GM18951 (cell line): Measurements from ENCODE around the gene GLB1L3.
"Not testable (repeated sequence)": the region's sequence is repeated elsewhere in the genome, so short reads cannot be mapped to it uniquely, and the experiment has no call there.

Experiments
- POLR2A ChIP-seq: IDR thresholded peaks from 4 replicates; pipeline ENCODE4 v1.6.1; 2011; ENCODE audit warnings: mild to moderate bottlenecking; ENCODE audit not compliant: insufficient read length, insufficient read depth; ENCODE audit errors: extremely low read depth
- in situ Hi-C: fragments of 300-500 bp; cut with MboI; formaldehyde crosslinking; loops from one replicate; pipeline ENCODE4 v1.12.0; 2022; ENCODE audit warnings: low sequenced_read_pairs, mixed read lengths, inconsistent platforms; ENCODE audit not compliant: unreplicated experiment

Gene GLB1L3

DNA sequence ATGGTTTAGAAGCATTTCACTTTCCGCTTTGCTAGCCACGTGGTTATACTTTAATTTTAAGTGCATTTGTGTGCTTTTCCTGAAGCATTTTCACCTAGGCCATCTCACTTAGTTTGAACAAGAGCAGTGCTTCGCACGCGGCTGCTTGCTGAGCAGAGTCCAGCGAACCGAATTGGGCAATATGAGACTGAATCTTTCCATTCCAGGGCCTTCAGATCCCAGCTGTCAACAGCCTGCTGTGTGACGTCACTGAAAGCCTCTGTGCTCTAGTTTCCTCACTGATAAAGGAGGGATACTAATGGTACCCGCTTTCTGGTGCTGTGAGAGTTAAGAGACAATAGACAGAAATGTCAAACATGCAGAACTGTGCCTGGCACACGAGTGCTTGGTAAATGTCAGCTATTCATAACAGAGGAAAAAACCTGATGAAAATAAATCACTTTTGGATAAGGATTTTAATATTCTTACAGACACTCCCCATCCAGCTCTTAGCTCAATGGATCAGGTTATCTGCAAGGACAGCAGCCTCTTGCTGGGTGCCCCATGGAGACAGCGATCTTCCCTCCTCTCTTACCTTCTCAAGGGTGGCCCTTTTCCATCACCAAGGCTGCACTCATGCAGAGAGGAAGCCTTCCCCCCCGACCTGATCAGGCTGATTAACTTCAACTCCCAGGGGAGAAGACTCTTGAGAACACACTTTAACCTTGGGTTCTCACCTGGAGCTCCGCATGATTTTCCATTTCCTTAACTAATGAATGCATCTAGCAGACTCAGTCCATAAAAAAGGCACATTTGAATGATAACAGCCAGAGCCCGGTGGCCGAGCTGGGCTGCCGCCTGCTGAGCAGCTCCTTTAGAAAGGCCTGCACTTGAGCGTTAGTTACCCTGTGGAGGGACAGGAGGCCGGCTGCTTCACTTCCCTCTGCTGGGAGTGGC is 3.5 kb upstream of the GLB1L3 start:
- in situ Hi-C loops = no loop called here

GRCh38 chr11:134273317-134273712 is 2.9 kb upstream of the GLB1L3 start:
- in situ Hi-C loops = no loop called here
- no peak for TF ChIP-seq POLR2A

More for the DNA sequence above, 3.5 kb upstream of the GLB1L3 start:
- TF ChIP-seq POLR2A = no peak

GRCh38 chr11:134275188-134275533 is 1.0 kb upstream of the GLB1L3 start:
- no peak for TF ChIP-seq POLR2A
- in situ Hi-C loops = no loop called here

DNA sequence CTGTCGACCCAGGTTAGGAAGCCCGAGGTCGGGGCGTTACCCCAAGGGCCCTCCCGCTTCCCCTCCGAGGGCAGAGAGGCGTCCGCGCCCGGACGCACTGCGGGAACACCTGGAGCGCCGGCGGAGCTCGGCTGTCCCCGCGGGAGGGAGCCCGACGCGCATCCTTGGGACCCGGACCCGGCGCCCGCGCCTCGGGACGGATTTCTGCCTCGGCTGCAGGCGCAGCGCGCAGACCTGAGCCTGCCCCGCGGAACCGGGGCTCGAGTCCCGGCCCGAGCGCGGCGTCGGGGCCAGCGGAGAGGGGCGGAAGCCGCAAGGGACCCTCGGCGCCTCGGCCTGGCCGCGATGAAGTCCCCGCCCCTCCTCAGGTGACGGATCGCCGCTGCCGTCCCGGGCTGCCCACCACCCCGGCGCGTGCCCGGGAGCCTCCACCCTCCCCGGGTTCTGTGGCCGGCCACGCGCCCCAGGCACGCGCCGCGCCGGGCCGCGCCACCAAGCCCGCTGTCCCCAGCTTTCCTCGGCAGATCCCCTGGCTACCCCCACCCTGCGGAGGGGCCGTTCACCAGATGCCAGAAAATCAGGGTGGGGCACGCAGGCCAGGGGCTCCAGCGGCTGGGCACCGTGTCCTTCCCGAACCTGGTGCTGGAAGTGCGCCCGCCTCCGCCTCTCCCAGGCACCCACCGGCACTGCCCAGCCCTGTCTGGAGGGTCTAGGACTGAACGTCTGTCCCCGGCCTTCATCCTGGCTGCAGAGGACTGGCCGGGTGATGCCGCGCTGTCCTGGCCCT is 410 bp downstream of the GLB1L3 start:
- TF ChIP-seq POLR2A = no peak
- in situ Hi-C loops = no loop called here

- TF ChIP-seq POLR2A = no peak
- in situ Hi-C loops = no loop called here
Observed at GRCh38 chr11:134277183-134278001, 1.2 kb downstream of the GLB1L3 start.

- no peak for TF ChIP-seq POLR2A
- in situ Hi-C loops = no loop called here
Observed at GRCh38 chr11:134278356-134278755, 2.2 kb downstream of the GLB1L3 start.

DNA sequence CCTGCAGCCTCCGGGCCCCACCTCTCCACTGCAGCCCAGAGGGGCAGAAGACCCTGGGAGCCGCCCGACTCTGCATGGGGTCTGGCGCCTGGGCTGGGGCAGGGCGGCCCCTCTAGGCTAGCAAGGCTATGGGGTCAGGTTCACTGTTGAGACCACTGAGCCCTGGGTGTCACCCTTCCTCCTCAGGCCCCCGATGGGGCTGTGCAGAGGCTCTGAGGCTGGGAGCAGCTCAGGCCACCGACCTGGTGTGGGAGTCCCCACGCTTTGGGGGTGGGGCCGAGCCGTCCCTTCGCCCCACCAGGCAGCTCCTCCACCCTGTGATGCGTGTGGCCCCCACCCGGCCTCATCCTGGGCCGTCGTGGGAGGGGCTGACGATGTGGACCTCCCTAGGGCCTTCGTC is 5.5 kb downstream of the GLB1L3 start:
- in situ Hi-C loops = not testable (repeated sequence)

DNA sequence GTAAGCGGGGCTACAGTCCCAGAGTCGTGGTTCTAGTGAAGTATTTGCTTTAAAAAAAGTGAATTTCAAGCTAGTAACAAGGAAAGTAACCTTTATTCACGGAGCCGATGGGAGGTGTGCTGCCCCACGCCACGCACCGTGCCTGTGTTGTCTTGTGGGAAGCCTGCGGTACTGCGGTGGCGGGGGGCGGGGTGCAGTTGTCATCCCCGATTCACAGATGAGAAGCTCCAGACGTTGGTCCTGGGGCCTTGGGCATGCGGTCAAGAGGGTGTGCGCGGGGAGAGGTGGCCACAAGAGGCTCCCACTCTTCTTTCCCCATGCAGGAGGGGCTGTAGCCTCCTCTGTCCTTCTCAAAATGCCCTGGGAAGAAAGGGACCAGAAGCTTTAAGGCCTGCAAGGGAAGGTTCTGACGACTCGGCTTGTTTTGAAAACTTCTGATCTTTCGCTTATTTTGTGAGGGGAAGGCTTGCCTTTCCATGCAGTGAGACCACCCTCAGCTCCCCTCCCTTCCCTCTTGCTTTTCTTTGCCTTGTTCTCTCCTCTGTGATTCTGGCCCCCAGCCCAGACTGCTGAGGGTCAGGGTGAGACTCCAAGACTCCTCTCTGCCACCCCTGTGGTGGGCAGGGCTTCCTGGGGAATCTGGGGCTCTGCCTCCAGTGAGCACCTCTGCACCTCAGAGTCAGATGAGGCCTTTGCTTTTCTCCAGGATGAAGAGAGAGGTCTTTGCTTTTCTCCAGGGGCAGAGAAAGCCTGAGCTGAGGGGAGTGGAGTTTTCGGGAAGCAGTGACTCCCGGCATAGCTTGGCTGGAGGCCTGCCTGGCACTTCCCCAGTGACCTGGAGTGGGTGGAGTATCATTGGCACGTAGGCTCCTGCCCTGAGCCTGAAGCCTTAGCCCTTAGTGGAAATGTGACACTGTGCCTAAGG is 6.2 kb downstream of the GLB1L3 start:
- TF ChIP-seq POLR2A = no peak
- in situ Hi-C loops = no loop called here

- in situ Hi-C loops = no loop called here
- TF ChIP-seq POLR2A = no peak
Observed at GRCh38 chr11:134283461-134284230, 7.5 kb downstream of the GLB1L3 start.

DNA sequence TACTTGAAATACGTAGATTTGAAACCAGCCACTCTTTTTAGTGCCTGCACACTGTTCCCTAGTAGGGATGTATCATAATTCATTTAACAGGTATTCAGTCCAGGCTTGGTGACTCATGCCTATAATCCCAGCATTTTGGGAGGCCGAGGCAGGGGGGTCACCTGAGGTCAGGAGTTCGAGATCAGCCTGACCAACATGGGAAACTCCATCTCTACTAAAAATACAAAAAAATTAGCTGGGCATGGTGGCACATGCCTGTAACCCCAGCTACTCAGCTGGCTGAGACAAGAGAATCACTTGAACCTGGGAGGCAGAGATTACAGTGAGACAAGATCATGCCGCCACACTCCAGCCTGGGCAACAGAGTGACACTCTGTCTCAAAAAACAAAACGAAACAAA is 8.2 kb downstream of the GLB1L3 start:
- in situ Hi-C loops = not testable (repeated sequence)

- in situ Hi-C loops = no loop called here
- no peak for TF ChIP-seq POLR2A
Observed at GRCh38 chr11:134287561-134287960, 11.4 kb downstream of the GLB1L3 start.

GRCh38 chr11:134288486-134288885 is 12.3 kb downstream of the GLB1L3 start:
- no peak for TF ChIP-seq POLR2A
- in situ Hi-C loops = no loop called here
